Endothelial cell of umbilical vein (primary cell): ENCODE results near the gene PPP4R4. TPM values are rescaled to one million over a fixed set of nuclear protein-coding genes. Genes with fewer than 3 reads are reported as not detected.

ENCODE experiments used
- BruUV-seq: library from RNA; stranded (reverse); fragments of 400-500 nt; replicated peaks from 2 replicates; lab custom pipeline; 2021; lab: Mats Ljungman, UMichigan
- CTCF ChIA-PET: fragments of 300-600, 350-600 bp; sonication (Branson Sonifier 250); formaldehyde crosslinking; loops from one replicate; lab custom pipeline; 2021; ENCODE audit warnings: antibody characterized with exemption, inconsistent platforms; lab: Charles Lee
- POLR2A ChIA-PET: fragments of 300-600, 350-600 bp; sonication (Branson Sonifier 250); formaldehyde crosslinking; loops from one replicate; lab custom pipeline; 2021; ENCODE audit warnings: antibody characterized with exemption, inconsistent platforms; lab: Charles Lee
- DNase-seq: peaks from one replicate; pipeline ENCODE4 v3.0.0-alpha.2; 2011; ENCODE audit warnings: low read depth, low spot score
- FAIRE-seq: peaks from 2 replicates; lab custom pipeline; 2011; peaks lifted over from hg19 to GRCh38; lab: Jason Lieb, UNC
- H2AFZ ChIP-seq: 2 replicates; pipeline ENCODE4 v1.6.0; 2012; ENCODE audit warnings: low read depth, low read length, control low read depth, inconsistent platforms
- H3K27ac ChIP-seq: 2 replicates; pipeline ENCODE4 v1.5.1; 2011; ENCODE audit warnings: low read depth, mild to moderate bottlenecking, control low read depth, low read length, moderate library complexity; ENCODE audit not compliant: insufficient read depth
- H3K27me3 ChIP-seq, 2 experiments: 2 replicates each; pipeline versions ENCODE4 v1.6.0 to v1.6.1; 2011; ENCODE audit warnings: low read length in 2 of 2, mixed read lengths in 1 of 2; ENCODE audit not compliant: control insufficient read depth in 2 of 2, insufficient read depth in 2 of 2
- H3K36me3 ChIP-seq, 2 experiments: 2 replicates in 1 of 2; 3 replicates in 1 of 2; pipeline ENCODE4 v1.5.1; 2011; ENCODE audit warnings: low read length in 2 of 2, mild to moderate bottlenecking in 1 of 2, moderate library complexity in 1 of 2; ENCODE audit not compliant: control insufficient read depth in 2 of 2, insufficient read depth in 2 of 2; ENCODE audit errors: extremely low read depth in 1 of 2
- H3K4me1 ChIP-seq: 3 replicates; pipeline ENCODE4 v1.5.1; 2011; ENCODE audit warnings: mild to moderate bottlenecking, low read length; ENCODE audit not compliant: control insufficient read depth, insufficient read depth; ENCODE audit errors: extremely low read depth
- H3K4me2 ChIP-seq: 2 replicates; pipeline ENCODE4 v1.6.1; 2011; ENCODE audit warnings: low read length, control low read depth, mixed read lengths; ENCODE audit not compliant: insufficient read depth
- H3K4me3 ChIP-seq, 3 experiments: fragments of 200-600 bp in 1 of 3; sonication (generic), shearing (Covaris generic) in 1 of 3; replicated peaks in 1 of 3; 2 replicates each; pipeline ENCODE4 v1.5.1; 2011 to 2016; ENCODE audit warnings: control low read depth in 3 of 3, low read length in 3 of 3, mild to moderate bottlenecking in 2 of 3, inconsistent platforms in 1 of 3, low read depth in 1 of 3, moderate library complexity in 1 of 3; ENCODE audit not compliant: insufficient read depth in 1 of 3
- H3K79me2 ChIP-seq: 2 replicates; pipeline ENCODE4 v1.6.0; 2012; ENCODE audit warnings: low read length, inconsistent platforms; ENCODE audit not compliant: control insufficient read depth, insufficient read depth
- H3K9ac ChIP-seq: replicated peaks from 2 replicates; pipeline ENCODE3; 2011; ENCODE audit warnings: low read length, control low read depth; ENCODE audit not compliant: insufficient read depth; ENCODE audit errors: extremely low read depth
- H3K9me1 ChIP-seq: replicated peaks from 3 replicates; pipeline ENCODE4 v1.6.0; 2011; ENCODE audit warnings: mild to moderate bottlenecking, low read length; ENCODE audit not compliant: control insufficient read depth, insufficient read depth; ENCODE audit errors: extremely low read depth
- H3K9me3 ChIP-seq: replicated peaks from 2 replicates; pipeline ENCODE4 v1.5.1; 2012; ENCODE audit warnings: low read length, inconsistent platforms; ENCODE audit not compliant: control insufficient read depth, insufficient read depth
- H4K20me1 ChIP-seq: replicated peaks from 2 replicates; pipeline ENCODE3; 2011; ENCODE audit warnings: mild to moderate bottlenecking, low read length; ENCODE audit not compliant: control insufficient read depth, insufficient read depth; ENCODE audit errors: extremely low read depth
- CTCF ChIP-seq, 2 donors: IDR thresholded peaks; 1 replicate in 1 of 2; 2 replicates in 1 of 2; pipeline ENCODE4 v1.5.1; 2011; ENCODE audit warnings: low read length in 2 of 2, mild to moderate bottlenecking in 2 of 2, moderate library complexity in 2 of 2, control low read depth in 1 of 2, inconsistent platforms in 1 of 2, low read depth in 1 of 2; ENCODE audit not compliant: insufficient read depth in 1 of 2; ENCODE audit errors: extremely low read depth in 1 of 2
- EZH2 ChIP-seq: IDR thresholded peaks from 2 replicates; pipeline ENCODE4 v1.6.1; 2012; ENCODE audit warnings: borderline replicate concordance, low read depth, mild to moderate bottlenecking, moderate library complexity, low read length, inconsistent platforms; ENCODE audit not compliant: severe bottlenecking
- FOS ChIP-seq: IDR thresholded peaks from 2 replicates; pipeline ENCODE4 v1.6.1; 2011; ENCODE audit warnings: mild to moderate bottlenecking, low read length, moderate library complexity, borderline replicate concordance; ENCODE audit not compliant: insufficient read depth
- GATA2 ChIP-seq: IDR thresholded peaks from 2 replicates; pipeline ENCODE4 v1.7.0; 2011; ENCODE audit warnings: low read depth, mild to moderate bottlenecking, moderate library complexity, mixed read lengths, low read length; ENCODE audit not compliant: insufficient read length, insufficient read depth
- JUN ChIP-seq: IDR thresholded peaks from 2 replicates; pipeline ENCODE4 v1.6.1; 2011; ENCODE audit warnings: borderline replicate concordance, low read depth; ENCODE audit not compliant: insufficient read length, insufficient read depth
- POLR2A ChIP-seq: IDR thresholded peaks from 2 replicates; pipeline ENCODE4 v1.6.1; 2012; ENCODE audit warnings: low read depth, mild to moderate bottlenecking, control low read depth, low read length
- POLR2AphosphoS5 ChIP-seq: IDR thresholded peaks from 2 replicates; pipeline ENCODE4 v1.6.1; 2012; ENCODE audit warnings: low read depth, mild to moderate bottlenecking, control low read depth, low read length, moderate library complexity; ENCODE audit not compliant: insufficient read depth
- dilution Hi-C: fragments of 300-500 bp; cut with MboI; formaldehyde crosslinking; loops from one replicate; pipeline ENCODE4 v1.15.0; 2019; ENCODE audit warnings: low sequenced_read_pairs; ENCODE audit not compliant: extremely low pct_ligation_motif_present
- intact Hi-C: fragments of 100-400 bp; cut with micrococcal nuclease; formaldehyde crosslinking; loops from one replicate; pipeline ENCODE4 v1.10.0; 2022
- polyA plus RNA-seq, 4 experiments: library from polyadenylated mRNA; depleted of rRNA in 3 of 4; stranded (reverse) in 3 of 4; unstranded in 1 of 4; fragments of >200 nt; gene quantifications; 2 replicates each; pipeline versions ENCODE4 v1.2.1 to v1.2.3, GENCODE V29; 2011 to 2012; ENCODE audit warnings: missing spikeins in 1 of 4
- total RNA-seq: library from RNA; stranded (reverse); gene quantifications from 2 replicates; pipeline ENCODE4 v1.2.3, GENCODE V29; 2021
- TF ChIP-seq, protein P1 (sequence below): IDR thresholded peaks from 2 replicates; pipeline ENCODE4 v1.6.1; 2011; ENCODE audit not compliant: insufficient read depth, insufficient read length

The PPP4R4 gene
- total and polyA plus RNA-seq, 2 donors (not counting 3 experiments of a cell fraction or from before 2014, with no cell fraction given) = not detected

DNA sequence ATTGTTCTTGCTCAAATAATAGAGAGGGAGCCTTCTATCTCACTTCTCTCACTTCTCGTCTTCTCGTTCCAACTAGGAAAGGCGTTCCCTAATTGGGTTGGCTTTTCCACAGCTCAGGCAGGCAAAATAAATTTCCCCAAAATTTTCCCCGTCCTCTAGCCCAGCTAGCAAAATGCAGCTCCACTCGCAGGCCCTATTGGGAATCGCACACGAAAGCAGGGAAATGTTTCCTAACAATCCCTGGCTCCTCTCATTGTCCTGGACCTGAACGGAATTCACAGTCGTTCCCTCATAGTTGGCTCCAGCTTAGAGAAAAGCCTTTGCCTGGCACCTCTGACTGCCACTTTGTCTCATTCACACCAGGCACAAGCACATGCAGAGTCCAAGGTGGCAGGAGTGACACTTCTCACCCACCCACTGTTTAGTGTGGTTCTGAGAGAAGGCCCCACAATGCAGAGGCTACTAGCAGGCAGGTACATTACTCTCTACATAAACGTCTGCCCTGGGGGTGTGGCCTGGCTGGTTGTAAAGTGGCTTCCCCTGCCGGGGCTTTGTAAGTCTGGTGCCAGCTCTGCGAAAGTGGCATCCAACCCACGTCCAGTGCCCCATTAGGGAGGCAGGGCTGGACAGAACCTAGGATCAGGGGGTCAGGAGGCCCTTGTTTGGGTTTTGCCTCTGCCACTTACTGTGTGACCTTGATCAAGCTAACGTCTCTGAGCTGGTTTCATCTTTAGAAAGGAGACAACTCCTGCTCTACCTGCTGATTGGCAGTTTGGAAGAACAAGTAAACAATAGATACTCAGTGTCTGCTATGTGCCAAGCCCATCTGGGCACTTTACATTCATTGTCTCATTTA is 114.7 kb downstream of the PPP4R4 start:
- Histone ChIP-seq H3K4me1 (no peaks in the 10 kb centered on the region), H3K9ac (no peak overlapping the region), H2AFZ (no peak overlapping the region), H3K27me3 (no peaks in the 10 kb centered on the region), H3K36me3 (no peaks in the 10 kb centered on the region), H3K9me3 (no peaks in the 10 kb centered on the region), H3K4me2 (no peak overlapping the region), H3K27ac (no peak overlapping the region), H3K9me1 (no peaks in the 10 kb centered on the region), H3K4me3 (no peak overlapping the region), H4K20me1 (no peaks in the 10 kb centered on the region), H3K79me2 (no peaks in the 10 kb centered on the region)
- BruUV-seq = no TSS peak
- TF ChIP-seq GATA2 (no peak), JUN (no peak), CTCF (IDR thresholded peaks at IDR 0.05; ENCODE audit: extremely low read depth in 1 of 2, insufficient read depth in 1 of 2, low read depth in 1 of 2, low read length in 2 of 2) (no peak), FOS (no peak), EZH2 (no peak), POLR2A (no peak), POLR2AphosphoS5 (no peak)
- TF ChIP-seq, protein P1, sequence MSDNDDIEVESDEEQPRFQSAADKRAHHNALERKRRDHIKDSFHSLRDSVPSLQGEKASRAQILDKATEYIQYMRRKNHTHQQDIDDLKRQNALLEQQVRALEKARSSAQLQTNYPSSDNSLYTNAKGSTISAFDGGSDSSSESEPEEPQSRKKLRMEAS = no peak
- FAIRE-seq (no peak), DNase-seq (no peak)
- POLR2A ChIA-PET = no interaction called here
- CTCF ChIA-PET = no interaction called here
- intact Hi-C loops (no loop called here), dilution Hi-C loops (no loop called here)
